GM04504 (cell line): ENCODE measurements around the gene CLCN1.
"Not testable (repeated sequence)": the region's sequence is repeated elsewhere in the genome, so short reads cannot be mapped to it uniquely, and the experiment has no call there.

Source experiments
- DNase-seq: peaks from one replicate; pipeline ENCODE4 v3.0.0-alpha.2; 2012; ENCODE audit warnings: low read depth

CLCN1 gene

DNA sequence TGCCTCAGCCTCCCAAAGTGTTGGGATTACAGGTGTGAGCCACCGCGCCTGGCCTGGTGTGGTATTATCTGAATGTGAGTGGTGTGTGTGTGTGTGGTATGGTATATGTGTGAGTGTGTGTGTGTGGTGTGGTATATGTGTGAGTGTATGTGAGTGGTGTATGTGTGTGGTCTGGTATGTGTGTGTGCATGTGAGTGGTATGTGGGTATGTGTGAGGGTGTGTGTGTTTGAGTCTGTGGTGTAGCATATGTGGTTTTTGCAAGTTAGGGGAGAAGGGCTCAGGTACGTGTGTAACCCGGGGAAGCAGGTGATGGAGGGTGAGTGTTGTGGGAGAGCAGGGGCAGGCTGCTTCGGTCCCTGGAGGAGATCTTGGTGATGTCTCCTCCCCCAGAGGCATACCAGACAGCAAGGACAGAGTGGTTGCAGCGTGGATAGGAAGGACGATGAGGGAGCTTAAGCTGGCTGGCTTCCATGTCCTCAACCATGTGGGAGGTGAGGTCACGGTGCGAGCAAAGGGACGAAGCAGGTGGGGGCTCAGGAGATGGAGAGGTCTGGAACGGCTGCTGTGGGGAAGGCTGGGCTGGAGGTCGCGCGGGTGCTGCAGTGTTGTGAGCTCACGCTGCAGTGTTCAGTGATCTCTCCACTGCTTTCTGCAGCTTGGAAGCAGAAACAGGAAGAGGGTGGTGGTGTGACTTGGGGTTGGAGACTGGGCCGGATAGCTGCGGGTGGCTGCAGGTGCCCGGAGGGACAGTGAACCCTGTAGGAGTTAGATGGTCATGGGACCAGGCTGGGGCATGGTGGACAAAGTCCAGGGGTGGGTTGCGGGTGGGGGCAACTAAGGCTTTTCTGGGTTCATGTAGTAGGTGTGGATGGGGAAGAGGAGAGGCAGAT lies 70.2 kb downstream of the CLCN1 start:
- no peak for DNase-seq

GRCh38 chr7:143387156-143387975 lies 71.5 kb downstream of the CLCN1 start:
- DNase-seq, result no peak

DNA sequence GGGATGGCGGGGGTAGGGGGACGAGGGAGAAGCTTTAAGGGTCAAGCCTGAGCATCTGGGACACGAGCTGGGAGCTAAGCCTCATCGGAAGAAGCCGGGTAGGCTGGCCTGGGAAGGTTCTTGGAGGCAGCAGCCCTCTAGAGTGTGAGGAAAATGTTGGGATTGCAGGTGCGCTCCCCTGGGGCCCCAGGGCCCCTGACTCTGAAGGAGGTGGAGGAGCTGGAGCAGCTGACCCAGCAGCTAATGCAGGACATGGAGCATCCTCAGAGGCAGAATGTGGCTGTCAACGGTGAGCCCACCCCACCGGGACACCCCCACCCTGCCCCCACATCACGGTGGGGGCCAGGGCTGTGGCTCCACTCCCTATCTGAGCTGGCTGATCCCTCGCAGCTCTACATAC lies 72.1 kb downstream of the CLCN1 start:
- no peak for DNase-seq

DNA sequence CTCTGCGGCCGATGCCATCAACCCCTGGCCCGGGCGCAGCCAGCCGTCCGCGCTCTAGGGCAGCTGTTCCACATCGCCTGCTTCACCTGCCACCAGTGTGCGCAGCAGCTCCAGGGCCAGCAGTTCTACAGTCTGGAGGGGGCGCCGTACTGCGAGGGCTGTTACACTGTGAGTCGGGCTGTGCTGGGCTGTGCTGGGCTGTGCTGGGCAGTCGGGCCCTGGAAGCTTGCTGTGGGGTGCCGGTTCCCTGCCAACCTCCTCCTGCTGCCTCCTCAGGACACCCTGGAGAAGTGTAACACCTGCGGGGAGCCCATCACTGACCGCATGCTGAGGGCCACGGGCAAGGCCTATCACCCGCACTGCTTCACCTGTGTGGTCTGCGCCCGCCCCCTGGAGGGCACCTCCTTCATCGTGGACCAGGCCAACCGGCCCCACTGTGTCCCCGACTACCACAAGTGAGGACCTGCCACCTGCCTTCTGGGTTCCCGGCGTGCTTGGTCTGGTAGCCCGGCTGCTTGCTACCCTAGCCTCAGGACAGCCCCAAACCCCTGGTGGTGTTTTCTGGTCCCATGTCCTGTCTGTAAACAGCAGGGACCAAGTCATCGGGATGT lies 72.7 kb downstream of the CLCN1 start:
- no peak for DNase-seq

GRCh38 chr7:143389316-143390103 lies 73.6 kb downstream of the CLCN1 start:
- no peak for DNase-seq

DNA sequence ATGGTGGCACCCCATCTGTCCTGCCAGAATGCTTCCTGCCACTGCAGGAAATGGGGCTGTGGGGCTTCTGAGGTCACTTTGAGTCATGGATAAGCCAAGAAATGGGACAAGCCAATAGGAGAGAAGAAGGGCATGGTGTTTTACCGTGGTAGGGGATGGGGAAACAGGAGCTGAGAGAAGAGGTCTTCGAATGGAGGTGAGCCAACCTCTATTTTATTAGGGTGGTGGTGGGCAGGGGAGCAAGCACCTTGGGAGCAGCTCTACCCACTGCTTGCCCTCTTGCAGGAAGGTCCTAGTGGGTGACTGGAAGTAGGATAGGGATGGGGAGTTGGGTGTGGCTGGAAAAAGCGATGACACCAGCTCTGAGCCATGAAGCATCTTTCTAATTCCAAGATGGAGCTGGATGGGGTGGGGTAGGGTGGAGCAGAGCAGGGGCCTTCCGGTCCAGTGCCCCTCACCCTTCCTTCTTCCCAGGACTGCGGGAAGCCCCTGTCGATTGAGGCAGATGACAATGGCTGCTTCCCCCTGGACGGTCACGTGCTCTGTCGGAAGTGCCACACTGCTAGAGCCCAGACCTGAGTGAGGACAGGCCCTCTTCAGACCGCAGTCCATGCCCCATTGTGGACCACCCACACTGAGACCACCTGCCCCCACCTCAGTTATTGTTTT lies 74.3 kb downstream of the CLCN1 start:
- no peak for DNase-seq

DNA sequence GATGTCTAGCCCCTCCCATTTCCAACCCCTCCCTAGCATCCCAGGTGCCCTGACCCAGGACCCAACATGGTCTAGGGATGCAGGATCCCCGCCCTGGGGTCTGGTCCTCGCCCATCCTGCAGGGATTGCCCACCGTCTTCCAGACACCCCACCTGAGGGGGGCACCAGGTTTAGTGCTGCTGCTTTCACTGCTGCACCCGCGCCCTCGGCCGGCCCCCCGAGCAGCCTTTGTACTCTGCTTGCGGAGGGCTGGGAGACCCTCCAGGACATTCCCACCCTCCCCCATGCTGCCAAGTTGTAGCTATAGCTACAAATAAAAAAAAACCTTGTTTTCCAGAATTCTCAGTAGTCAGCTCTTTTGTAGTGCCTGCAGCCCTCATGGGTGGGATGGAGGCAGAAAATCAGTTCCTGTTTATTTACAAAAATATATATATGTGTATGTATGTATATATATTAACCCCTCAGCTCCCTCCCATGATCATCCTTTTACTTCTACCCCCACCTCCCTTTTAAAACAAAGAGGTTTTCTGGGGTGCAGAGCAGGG lies 74.9 kb downstream of the CLCN1 start:
- no peak for DNase-seq

- DNase-seq, result peak; percentile 43
Observed at GRCh38 chr7:143391462-143392404, 75.8 kb downstream of the CLCN1 start.

GRCh38 chr7:143392427-143392826 lies 76.5 kb downstream of the CLCN1 start:
- not testable (repeated sequence) for DNase-seq

DNA sequence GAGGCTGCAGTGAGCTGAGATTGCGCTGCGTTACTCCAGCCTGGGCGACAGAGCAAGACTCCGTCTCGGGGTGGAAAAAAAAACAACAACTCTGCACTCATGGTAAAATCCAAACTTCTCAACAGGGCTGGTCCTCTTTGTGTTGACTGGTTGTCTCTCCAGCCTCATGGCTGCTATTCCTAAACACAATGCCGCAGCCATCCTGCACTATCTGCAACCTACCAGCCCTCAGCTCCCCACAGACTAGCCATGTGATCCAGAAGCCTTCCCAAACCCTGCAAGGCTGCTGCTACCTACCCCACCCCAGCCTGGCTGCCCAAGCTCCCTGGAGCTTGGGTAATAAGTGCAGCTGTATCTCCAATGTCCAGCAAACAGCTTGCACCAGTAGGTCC lies 77.0 kb downstream of the CLCN1 start:
- no peak for DNase-seq

DNA sequence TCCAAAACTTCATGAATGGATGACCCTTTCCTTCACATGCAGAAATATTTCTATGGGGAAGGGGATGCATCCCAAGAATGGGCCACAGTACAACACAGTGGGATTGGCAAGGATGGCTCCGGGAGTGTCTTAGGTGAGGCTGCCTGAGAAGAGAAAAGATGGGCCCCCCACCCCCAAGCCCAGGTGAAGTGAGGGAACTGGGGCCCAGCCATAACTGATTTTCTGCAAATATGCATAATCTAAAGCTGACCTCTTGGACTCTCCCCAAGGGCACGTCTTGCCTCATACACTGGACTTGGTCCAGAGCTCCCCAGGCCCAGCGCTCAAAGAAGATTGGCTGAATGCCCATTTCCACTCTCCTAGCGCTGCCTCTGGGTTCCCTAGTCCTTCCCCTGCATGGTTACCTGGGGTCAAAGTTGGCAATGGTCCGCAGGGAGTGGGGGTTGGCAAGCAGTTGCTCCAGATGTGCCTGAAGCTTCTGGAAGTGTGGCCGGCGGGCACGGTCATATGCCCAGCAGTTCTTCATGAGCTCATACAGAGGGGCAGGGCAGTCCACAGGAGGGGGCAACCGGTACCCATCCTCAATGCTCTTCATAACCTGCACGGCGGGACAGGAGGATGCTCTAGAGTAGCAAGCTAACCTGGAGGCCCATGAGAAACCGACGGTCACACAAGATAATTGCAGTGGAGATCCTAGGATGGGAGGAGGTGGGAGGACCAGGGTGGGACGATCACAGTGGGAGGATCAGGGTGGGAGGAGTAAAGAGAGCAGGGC lies 77.5 kb downstream of the CLCN1 start:
- DNase-seq, result no peak

DNA sequence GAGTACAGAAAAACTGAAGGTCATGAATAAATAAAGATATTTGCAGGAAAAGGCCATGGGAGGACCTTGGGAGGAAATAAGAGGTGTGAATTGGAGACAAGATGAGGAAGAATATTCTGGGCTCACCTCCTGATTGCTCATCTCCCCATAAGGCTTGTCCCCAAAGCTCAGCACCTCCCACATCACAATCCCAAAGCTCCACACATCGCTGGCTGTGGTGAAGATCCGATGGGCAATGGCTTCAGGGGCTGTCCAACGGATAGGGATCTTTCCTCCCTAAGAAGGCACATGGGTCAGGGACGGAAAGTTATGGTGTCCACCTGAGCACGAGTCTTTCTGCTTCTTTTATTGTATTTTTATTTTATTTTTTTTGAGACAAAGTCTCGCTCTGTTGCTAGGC lies 78.2 kb downstream of the CLCN1 start:
- no peak for DNase-seq

DNA sequence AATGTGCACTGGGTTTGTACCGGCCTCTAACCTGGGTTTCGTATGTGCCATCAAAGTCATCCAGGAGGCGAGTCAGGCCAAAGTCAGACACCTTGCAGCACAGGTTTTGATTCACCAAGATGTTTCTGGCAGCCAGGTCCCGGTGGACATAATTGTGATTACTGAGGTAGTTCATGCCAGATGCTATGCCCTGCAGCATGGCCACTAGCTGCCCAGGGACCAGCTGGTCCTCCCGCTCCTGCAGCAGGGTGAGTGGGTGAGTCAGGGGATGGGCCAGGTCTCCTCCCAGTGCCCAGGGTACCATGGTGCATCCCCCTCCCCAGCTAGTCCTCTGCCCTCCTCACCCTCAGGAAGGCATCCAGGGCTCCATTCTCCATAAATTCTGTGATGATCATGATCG lies 78.9 kb downstream of the CLCN1 start:
- DNase-seq, result no peak

DNA sequence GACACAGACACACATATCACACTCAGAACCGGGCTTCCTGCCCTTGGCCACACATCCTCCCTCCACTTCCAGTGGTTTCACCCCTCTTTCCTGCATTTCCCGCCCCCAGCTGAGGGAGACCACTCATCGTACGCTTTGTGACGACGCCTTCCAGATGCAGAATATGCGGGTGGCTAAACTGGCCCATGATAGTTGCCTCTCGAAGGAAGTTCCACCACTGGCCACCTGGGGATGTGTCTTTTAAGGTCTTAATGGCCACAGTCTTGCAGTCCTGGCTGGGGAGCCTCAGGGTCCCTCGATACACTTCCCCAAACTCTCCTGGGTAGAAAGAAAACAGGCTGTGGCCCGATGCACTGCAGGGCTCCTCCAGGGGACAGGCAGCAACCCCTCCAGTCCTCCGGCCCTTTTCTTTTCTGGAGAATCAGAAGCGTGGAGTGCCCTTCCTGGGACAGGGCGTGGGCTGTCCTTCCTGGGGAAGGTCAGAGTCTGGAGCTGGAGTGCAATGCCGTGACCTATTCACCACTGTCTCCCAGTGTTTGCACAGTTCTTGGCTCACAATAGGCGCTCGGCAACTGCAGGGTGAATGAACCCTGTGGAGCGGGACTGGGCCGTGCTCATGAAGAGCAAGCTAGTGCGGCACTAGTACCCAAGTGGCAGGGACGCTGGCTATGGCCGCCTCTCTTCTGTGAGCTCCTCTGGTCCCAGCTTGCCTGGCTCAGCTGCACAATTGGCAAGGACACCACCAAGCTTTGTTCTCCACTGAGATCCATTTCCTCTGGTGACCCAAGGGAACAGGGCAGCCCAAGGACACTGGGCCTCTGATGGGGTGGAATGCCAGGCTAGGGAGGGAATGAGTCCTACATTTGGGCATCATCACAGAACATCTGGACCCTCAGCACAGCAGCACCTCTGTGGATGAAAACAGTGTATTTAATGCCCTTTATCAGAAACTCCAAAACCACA lies 79.6 kb downstream of the CLCN1 start:
- no peak for DNase-seq

GRCh38 chr7:143396182-143396581 lies 80.3 kb downstream of the CLCN1 start:
- no peak for DNase-seq

DNA sequence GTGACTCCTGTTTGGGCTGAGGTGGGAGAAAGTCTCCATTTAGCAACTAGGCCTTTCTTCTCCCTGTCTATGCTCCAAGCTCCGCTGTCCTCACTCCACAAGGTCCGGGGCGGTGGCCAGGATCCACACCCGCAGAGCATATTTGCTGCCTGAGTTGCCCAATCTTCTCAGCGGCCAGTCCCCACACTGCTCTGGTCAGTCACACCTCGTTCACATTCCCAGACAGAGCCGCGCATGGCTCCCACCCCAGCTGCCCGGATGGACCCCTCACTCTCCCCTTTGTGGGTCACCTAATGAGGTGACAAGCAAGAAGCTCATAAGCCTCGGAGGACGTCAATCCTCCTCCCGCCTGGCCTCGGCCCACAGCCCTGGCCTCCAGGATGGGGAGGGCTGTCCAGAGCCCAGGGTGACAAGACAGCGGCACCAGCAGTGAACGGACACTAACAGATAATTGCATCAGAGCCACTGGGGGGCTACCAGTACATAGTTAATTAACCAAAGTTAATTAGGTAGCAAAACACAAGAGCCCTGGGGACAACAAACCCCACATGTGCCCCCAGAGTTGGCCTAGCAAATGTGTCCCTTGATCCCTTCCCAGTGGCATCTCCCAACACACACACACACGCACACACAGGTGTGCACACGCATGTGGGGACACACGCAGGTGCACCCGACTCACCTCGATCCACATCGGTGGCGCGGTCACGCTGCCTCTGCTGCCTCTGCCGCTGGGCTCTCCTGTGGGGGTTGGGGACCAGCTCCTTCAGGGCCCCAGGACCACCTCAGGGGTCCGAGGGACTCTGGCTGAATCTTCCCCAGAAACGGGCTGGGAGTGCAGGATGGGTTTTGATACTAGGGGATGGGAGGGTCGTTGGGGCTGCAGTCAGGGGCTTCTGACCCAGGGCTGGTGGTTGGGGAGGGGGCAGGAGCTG lies 81.0 kb downstream of the CLCN1 start:
- no peak for DNase-seq
